Liver (tissue), 2 donors: ENCODE measurements around the gene DLX5.

Experiments used
- CTCF ChIP-seq: fragments of 150-350 bp; IDR thresholded peaks from 2 replicates; pipeline ENCODE4 v1.5.1; 2017; ENCODE audit warnings: improper control_type of control experiment, low read depth, low read length; ENCODE audit not compliant: missing input control
- YY1 ChIP-seq: IDR thresholded peaks from 2 replicates; pipeline ENCODE4 v1.6.1; 2016; ENCODE audit warnings: antibody characterized with exemption, mild to moderate bottlenecking
- donor health status: healthy.

- TF ChIP-seq YY1 (no peak), CTCF (no peak)
Measured at GRCh38 chr7:97020601-97020995, 4.0 kb downstream of the DLX5 start.
